Brain microvascular endothelial cell (primary cell): ENCODE results near the gene SF3A1.

Experiments
- DNase-seq: peaks from one replicate; pipeline ENCODE4 v3.0.0-alpha.2; 2020
- H3K27ac ChIP-seq: fragments of 250-450 bp; sonication (Bioruptor Pico); 2 replicates; pipeline ENCODE4 v1.5.1; 2020; ENCODE audit warnings: mild to moderate bottlenecking, moderate library complexity
- H3K27me3 ChIP-seq: fragments of 250-450 bp; sonication (Bioruptor Pico); replicated peaks from 2 replicates; pipeline ENCODE4 v1.5.1; 2020; ENCODE audit warnings: mild to moderate bottlenecking
- H3K36me3 ChIP-seq: fragments of 250-450 bp; sonication (Bioruptor Pico); replicated peaks from 2 replicates; pipeline ENCODE4 v1.5.1; 2020; ENCODE audit warnings: mild to moderate bottlenecking
- H3K4me3 ChIP-seq: 2 replicates; pipeline ENCODE4 v1.5.1; 2011; ENCODE audit warnings: low read depth, mild to moderate bottlenecking, control low read depth, low read length, moderate library complexity
- CTCF ChIP-seq: IDR thresholded peaks from 2 replicates; pipeline ENCODE4 v1.5.1; 2011; ENCODE audit warnings: low read depth, mild to moderate bottlenecking, moderate library complexity, low read length, control low read depth, inconsistent platforms; ENCODE audit errors: missing control alignments
- in situ Hi-C: cut with HindIII; loops from 2 replicates; pipeline ENCODE4 v1.10.0; 2017; ENCODE audit warnings: low sequenced_read_pairs, low pct_ligation_motif_present

SF3A1 gene

GRCh38 chr22:30295576-30295975 is 61.1 kb downstream of the SF3A1 start:
- H3K4me3 ChIP-seq: no peak overlapping the region
- in situ Hi-C loops: no loop called here
- DNase-seq: no peak

DNA sequence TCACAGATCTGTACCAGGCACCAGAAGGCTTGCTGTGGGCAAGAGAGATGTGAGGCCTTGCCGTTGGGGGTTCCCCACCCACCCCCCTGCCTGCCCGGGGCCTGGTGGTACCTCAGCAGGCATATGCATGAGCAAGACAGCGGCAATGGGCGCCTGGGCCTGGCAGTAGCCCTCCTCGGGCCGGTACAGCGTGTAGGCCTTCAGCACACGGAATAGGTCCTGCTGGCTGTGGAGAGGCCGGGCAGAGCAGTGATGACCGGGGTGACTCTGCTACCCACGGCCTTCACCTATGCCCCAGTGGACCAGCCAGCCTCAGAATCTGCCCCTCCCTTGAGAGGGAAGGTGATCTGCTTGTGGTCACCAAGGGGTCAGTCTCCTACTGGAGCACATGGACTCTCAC is 61.9 kb downstream of the SF3A1 start:
- in situ Hi-C loops: no loop called here
- no peak overlapping the region for H3K27ac ChIP-seq
- DNase-seq: no peak
- H3K36me3 ChIP-seq: peaks cover 65% of the 10 kb centered on the region
- no peaks in the 10 kb centered on the region for H3K27me3 ChIP-seq
- no peak overlapping the region for H3K4me3 ChIP-seq
- TF ChIP-seq CTCF: no peak

More at GRCh38 chr22:30295576-30295975, 61.1 kb downstream of the SF3A1 start:
- no peak for TF ChIP-seq CTCF
- Histone ChIP-seq H3K27ac (no peak overlapping the region), H3K27me3 (no peaks in the 10 kb centered on the region), H3K36me3 (peaks cover 68% of the 10 kb centered on the region)

- in situ Hi-C loops: no loop called here
- no peak for DNase-seq
- no peak for TF ChIP-seq CTCF
Measured at GRCh38 chr22:30294066-30294465, 62.6 kb downstream of the SF3A1 start.

GRCh38 chr22:30293026-30293425 is 63.7 kb downstream of the SF3A1 start:
- Histone ChIP-seq H3K27me3 (no peaks in the 10 kb centered on the region), H3K4me3 (no peak overlapping the region), H3K36me3 (peaks cover 53% of the 10 kb centered on the region), H3K27ac (no peak overlapping the region)
- no peak for TF ChIP-seq CTCF
- DNase-seq: no peak
- in situ Hi-C loops: no loop called here

More at GRCh38 chr22:30294066-30294465, 62.6 kb downstream of the SF3A1 start:
- H3K27me3 ChIP-seq: no peaks in the 10 kb centered on the region
- peaks cover 62% of the 10 kb centered on the region for H3K36me3 ChIP-seq
- H3K4me3 ChIP-seq: no peak overlapping the region
- H3K27ac ChIP-seq: no peak overlapping the region

- in situ Hi-C loops: no loop called here
- H3K27ac ChIP-seq: no peak overlapping the region
- H3K27me3 ChIP-seq: no peaks in the 10 kb centered on the region
- TF ChIP-seq CTCF: no peak
- no peak overlapping the region for H3K4me3 ChIP-seq
- peaks cover 52% of the 10 kb centered on the region for H3K36me3 ChIP-seq
- no peak for DNase-seq
Measured at GRCh38 chr22:30292069-30292970, 64.4 kb downstream of the SF3A1 start.
